Endodermal cell (in vitro differentiated cells): ENCODE measurements around the gene LHX2. TPM values are rescaled to one million over a fixed set of nuclear protein-coding genes. Genes with fewer than 3 reads are reported as not detected.

Experiments used
- DNase-seq: peaks from one replicate; pipeline ENCODE4 v3.0.0-alpha.2; 2017
- H3K27ac ChIP-seq: 2 replicates; pipeline ENCODE4 v1.5.1; 2013; ENCODE audit warnings: mild to moderate bottlenecking, low read depth, low read length, moderate library complexity
- H3K27me3 ChIP-seq: 2 replicates; pipeline ENCODE4 v1.6.1; 2013; ENCODE audit warnings: mild to moderate bottlenecking, low read length, moderate library complexity; ENCODE audit not compliant: insufficient read depth, control insufficient read depth, poor library complexity, severe bottlenecking
- H3K36me3 ChIP-seq: 2 replicates; pipeline ENCODE4 v1.7.0; 2013; ENCODE audit warnings: mild to moderate bottlenecking, low read length, moderate library complexity; ENCODE audit not compliant: control insufficient read depth, insufficient read depth
- H3K4me1 ChIP-seq: one replicate; pipeline ENCODE4 v1.7.0; 2013; ENCODE audit warnings: low read length; ENCODE audit not compliant: control insufficient read depth, insufficient read depth
- H3K4me3 ChIP-seq: 2 replicates; pipeline ENCODE4 v1.5.1; 2013; ENCODE audit warnings: mild to moderate bottlenecking, low read length, moderate library complexity
- H3K9ac ChIP-seq: 2 replicates; pipeline ENCODE4 v1.6.1; 2013; ENCODE audit warnings: mild to moderate bottlenecking, low read length, moderate library complexity; ENCODE audit not compliant: poor library complexity, severe bottlenecking; ENCODE audit errors: extremely low read depth
- H3K9me3 ChIP-seq: 2 replicates; pipeline ENCODE4 v1.6.1; 2013; ENCODE audit warnings: mild to moderate bottlenecking, low read length, moderate library complexity; ENCODE audit not compliant: control insufficient read depth
- H3K27ac Mint-ChIP-seq: 2 replicates; pipeline ENCODE4 v1.8.0; 2020; ENCODE audit warnings: mixed read lengths
- H3K27me3 Mint-ChIP-seq: 2 replicates; pipeline ENCODE4 v1.8.0; 2021; ENCODE audit warnings: mild to moderate bottlenecking, mixed read lengths; ENCODE audit not compliant: insufficient read depth
- H3K36me3 Mint-ChIP-seq: 2 replicates; pipeline ENCODE4 v1.8.0; 2020; ENCODE audit warnings: low read depth, mixed read lengths
- H3K4me1 Mint-ChIP-seq: 2 replicates; pipeline ENCODE4 v1.8.0; 2020; ENCODE audit warnings: mixed read lengths
- H3K4me3 Mint-ChIP-seq: 2 replicates; pipeline ENCODE4 v1.8.0; 2020; ENCODE audit warnings: mild to moderate bottlenecking, moderate library complexity, mixed read lengths
- H3K9me3 Mint-ChIP-seq: 2 replicates; pipeline ENCODE4 v1.8.0; 2020; ENCODE audit warnings: mild to moderate bottlenecking, mixed read lengths
- WGBS, 2 experiments: methylation state at CpG; one replicate each; pipeline versions ENCODE4 v1.1.5 to v1.1.7; 2013; ENCODE audit warnings: missing lambda C conversion rate in 2 of 2, mixed read lengths in 1 of 2; ENCODE audit not compliant: insufficient coverage in 1 of 2, insufficient read length in 1 of 2; 5-methylcytosine and 5-hydroxymethylcytosine counted together
- total RNA-seq, 2 donors: library from RNA; stranded (reverse); fragmentation: NEBNext Ultra II Directional in 1 of 2; extraction: Animal tissue kit (Norgen Biotek cat#: 25700) in 1 of 2; gene quantifications; 2 replicates in 1 of 2; 3 replicates in 1 of 2; pipeline ENCODE4 v1.2.1, GENCODE V29; 2021
- TF ChIP-seq, protein P1 (sequence below): fragments of 200-600 bp; sonication (generic); conservative IDR thresholded peaks from 2 replicates; pipeline ENCODE4 v1.5.0; 2021; ENCODE audit warnings: antibody characterized with exemption, mild to moderate bottlenecking

LHX2 gene
- total RNA-seq, 2 donors from 2014 or later = 0.20 to 0.29 TPM

DNA sequence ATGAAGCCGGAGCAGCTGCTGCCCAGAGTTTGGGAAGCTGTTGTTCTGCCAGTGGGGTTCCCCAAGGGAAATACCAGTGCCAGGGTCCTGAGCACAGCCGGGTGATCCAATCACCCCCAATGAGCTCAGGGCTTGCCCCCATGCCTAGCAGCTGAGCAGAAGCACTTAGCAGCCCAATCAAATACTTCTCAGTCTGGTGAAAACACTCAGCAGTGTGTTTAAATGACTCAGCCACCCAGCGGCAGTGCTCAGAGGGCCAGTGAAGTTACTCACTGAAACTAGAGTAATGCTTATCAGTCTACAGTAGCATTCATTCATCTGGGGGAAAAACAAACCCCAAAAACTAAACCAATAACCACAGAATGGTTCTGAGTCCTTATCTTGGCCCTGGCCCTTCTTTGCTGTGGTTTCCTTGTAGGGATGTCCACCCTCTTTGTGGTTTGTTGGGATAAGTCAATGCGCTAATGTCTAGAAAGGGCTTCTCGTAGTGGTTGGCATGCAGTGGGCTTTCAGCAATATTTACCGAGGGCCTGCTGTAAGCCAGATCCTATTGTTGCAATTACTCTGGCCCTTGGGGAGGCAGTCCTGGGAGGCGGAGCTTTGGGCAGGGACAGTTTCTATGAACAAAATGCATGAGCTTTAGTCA, 43.1 kb downstream of the LHX2 start:
- H3K9ac ChIP-seq = no peak overlapping the region
- 64 to 87% methylated on average over 3 to 7 of the region's 7 CpGs for WGBS, 2 experiments
- TF ChIP-seq, protein P1, sequence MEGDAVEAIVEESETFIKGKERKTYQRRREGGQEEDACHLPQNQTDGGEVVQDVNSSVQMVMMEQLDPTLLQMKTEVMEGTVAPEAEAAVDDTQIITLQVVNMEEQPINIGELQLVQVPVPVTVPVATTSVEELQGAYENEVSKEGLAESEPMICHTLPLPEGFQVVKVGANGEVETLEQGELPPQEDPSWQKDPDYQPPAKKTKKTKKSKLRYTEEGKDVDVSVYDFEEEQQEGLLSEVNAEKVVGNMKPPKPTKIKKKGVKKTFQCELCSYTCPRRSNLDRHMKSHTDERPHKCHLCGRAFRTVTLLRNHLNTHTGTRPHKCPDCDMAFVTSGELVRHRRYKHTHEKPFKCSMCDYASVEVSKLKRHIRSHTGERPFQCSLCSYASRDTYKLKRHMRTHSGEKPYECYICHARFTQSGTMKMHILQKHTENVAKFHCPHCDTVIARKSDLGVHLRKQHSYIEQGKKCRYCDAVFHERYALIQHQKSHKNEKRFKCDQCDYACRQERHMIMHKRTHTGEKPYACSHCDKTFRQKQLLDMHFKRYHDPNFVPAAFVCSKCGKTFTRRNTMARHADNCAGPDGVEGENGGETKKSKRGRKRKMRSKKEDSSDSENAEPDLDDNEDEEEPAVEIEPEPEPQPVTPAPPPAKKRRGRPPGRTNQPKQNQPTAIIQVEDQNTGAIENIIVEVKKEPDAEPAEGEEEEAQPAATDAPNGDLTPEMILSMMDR = no peak
- H3K27ac Mint-ChIP-seq = no peak overlapping the region
- H3K4me3 Mint-ChIP-seq = no peak overlapping the region
- peaks cover 2% of the 10 kb centered on the region for H3K27me3 Mint-ChIP-seq
- DNase-seq = peak; percentile 58
- H3K4me1 ChIP-seq = no peaks in the 10 kb centered on the region
- no peaks in the 10 kb centered on the region for H3K4me1 Mint-ChIP-seq
- H3K4me3 ChIP-seq = no peak overlapping the region
- H3K9me3 Mint-ChIP-seq = no peaks in the 10 kb centered on the region
- H3K36me3 ChIP-seq = no peaks in the 10 kb centered on the region
- H3K27ac ChIP-seq = no peak overlapping the region
- peaks cover 7% of the 10 kb centered on the region for H3K9me3 ChIP-seq
- no peaks in the 10 kb centered on the region for H3K27me3 ChIP-seq
- H3K36me3 Mint-ChIP-seq = no peaks in the 10 kb centered on the region

DNA sequence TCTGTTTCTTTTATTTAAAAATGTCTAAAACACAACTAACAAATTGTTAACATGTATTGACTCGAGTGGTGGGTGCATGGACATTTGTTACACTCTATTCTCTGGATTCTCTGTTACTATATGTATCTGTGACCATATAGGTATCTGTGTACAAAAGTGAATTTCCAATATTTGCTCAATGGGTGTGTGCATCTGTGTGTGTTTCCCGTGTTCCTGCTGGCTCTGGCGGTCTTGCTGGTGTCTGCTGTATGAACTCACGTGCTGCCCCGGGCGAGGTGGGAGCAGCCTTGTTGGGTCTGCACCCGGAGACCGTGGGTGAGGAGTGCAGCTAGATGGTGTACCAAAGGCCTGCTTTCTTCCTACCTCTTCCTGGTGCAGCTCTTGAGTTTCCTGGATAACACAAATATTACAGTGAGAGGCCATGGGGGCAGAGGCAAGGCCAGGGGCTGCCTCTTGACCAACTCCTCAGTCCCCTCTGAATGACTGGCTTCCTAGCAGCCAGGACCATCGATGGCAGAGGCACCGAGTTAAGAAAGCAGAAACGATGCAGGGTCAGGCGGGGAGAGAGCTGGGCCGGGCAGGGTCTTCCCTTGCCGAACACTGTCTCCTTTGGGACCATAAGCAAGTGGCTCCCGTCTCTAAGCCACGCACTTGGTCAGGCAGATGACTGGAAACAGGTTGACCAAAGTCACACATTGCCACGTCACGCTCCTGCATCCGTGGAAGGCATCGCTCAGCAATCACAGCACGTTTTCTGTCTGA, 49.5 kb downstream of the LHX2 start:
- H3K9ac ChIP-seq = no peak overlapping the region
- 86 to 91% methylated on average over 15 to 21 of the region's 21 CpGs for WGBS, 2 experiments
- H3K4me3 Mint-ChIP-seq = no peak overlapping the region
- no peaks in the 10 kb centered on the region for H3K27me3 ChIP-seq
- no peak overlapping the region for H3K27ac ChIP-seq
- H3K9me3 ChIP-seq = no peaks in the 10 kb centered on the region
- H3K9me3 Mint-ChIP-seq = no peaks in the 10 kb centered on the region
- H3K36me3 Mint-ChIP-seq = no peaks in the 10 kb centered on the region
- H3K4me1 ChIP-seq = no peaks in the 10 kb centered on the region
- H3K4me3 ChIP-seq = no peak overlapping the region
- no peak for DNase-seq
- H3K4me1 Mint-ChIP-seq = no peaks in the 10 kb centered on the region
- TF ChIP-seq, protein P1 = no peak
- no peaks in the 10 kb centered on the region for H3K27me3 Mint-ChIP-seq
- H3K36me3 ChIP-seq = no peaks in the 10 kb centered on the region
- H3K27ac Mint-ChIP-seq = no peak overlapping the region

- Mint-ChIP-seq H3K4me3 (no peak overlapping the region), H3K27me3 (no peaks in the 10 kb centered on the region), H3K9me3 (no peaks in the 10 kb centered on the region), H3K36me3 (no peaks in the 10 kb centered on the region), H3K27ac (no peak overlapping the region), H3K4me1 (no peaks in the 10 kb centered on the region)
- Histone ChIP-seq H3K4me1 (no peaks in the 10 kb centered on the region), H3K27me3 (no peaks in the 10 kb centered on the region), H3K4me3 (no peak overlapping the region), H3K9me3 (no peaks in the 10 kb centered on the region), H3K9ac (no peak overlapping the region), H3K36me3 (no peaks in the 10 kb centered on the region), H3K27ac (no peak overlapping the region)
- 84 to 90% methylated on average over 2 of the region's 2 CpGs for WGBS, 2 experiments
- DNase-seq = peak; percentile 62
- TF ChIP-seq, protein P1 = peak; percentile 63
Observed at GRCh38 chr9:124062172-124062571, 50.6 kb downstream of the LHX2 start.
